HG03571 (cell line): ENCODE measurements around the gene C17orf114.

Source experiments
- ATAC-seq: cut with Tn5 transposase; IDR thresholded peaks from one replicate; pipeline ENCODE4 v1.9.1; 2021; ENCODE audit not compliant: unreplicated experiment

Gene C17orf114

DNA sequence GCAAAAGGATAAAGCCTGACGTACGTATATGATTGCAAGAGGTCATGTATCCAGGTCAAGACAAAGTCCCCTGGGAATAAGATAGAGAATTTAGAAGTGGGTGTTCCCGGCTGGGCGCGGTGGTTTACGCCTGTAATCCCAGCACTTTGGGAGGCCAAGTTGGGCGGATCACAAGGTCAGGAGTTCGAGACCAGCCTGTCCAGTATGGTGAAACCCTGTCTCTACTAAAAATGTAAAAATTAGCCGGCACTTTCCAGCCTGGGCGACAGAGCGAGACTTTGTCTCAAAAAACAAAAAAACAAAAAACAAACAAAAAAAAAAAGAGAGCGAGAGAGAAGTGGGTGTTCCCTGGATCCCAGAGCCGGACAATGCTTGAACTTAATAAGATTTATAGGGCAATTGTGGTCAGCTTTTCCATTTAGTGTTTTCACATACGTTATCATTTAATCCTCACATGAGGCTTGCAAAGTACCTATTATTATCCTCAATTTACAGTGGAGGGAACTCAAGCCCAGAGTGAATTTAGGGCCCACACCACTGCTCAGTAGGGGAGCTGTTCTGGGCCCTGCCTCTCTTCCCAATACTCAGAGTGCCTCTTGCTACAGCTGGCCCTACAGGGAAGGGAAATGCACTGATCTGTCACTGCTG, 13.8 kb downstream of the C17orf114 start:
- no peak for ATAC-seq

DNA sequence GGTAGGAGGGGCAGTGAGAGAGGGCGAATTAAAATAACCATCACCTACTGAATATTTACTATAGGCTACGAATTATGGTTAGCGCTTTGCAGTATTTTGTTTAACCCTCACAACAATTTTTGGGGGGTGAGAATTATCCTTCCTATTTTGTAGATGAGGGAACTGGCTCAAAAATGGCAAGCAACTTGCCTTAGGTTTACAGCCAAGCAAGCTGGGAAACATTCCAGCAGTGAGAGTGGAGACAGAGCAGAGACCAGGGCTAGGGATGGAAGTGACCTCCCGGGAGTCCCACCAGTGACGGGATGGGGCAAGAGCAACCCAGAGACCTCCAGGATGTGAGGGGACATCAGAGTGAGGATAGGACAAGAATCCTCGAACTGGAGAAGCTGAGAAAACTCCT, 15.6 kb downstream of the C17orf114 start:
- no peak for ATAC-seq

DNA sequence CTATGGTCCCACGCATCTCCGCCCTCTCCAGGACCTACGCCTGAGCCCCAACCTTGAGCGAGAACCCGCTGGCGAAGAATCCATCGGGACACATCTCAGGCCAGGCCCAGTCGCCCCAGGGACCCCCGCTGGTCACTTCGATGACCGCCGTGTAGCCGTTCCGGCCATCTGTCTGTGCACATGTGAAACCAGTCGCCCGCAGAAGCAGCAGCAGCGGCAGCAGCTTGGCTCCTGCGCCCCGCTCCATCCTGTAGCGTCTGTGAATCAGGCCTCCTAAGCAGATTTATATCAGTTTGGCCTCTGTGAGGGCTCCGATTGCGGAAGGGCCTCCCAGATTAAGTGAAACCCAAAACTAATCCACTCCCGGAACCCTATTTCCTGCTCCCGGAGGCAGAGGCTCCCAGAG, 16.0 kb downstream of the C17orf114 start, which contains the start of gene VMO1:
Gene VMO1 (minus strand): TSS at position 259 of the 406 bp plus-strand sequence. CDS start 12 bp downstream, at position 247.
- ATAC-seq = no peak

- ATAC-seq = no peak
These were observed 16.6 kb downstream of the C17orf114 start for GRCh38 chr17:4785311-4786105.

DNA sequence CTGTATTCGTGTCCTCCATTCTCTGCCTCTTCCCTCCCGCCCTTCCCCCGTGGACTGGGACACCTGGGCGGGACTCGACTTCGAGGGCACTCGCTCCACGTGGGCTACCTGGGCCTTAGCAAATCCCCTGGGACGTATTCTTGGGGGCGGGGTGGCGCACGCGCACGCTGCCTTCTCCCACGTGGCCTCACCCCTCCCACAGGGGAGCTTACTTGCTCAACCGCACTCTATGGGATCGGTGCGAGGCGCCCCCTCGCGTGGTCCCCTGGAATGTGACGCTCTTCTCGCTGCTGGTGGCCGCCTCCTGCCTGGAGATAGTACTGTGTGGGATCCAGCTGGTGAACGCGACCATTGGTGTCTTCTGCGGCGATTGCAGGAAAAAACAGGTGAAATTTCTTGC, 19.5 kb downstream of the C17orf114 start:
- no peak for ATAC-seq

DNA sequence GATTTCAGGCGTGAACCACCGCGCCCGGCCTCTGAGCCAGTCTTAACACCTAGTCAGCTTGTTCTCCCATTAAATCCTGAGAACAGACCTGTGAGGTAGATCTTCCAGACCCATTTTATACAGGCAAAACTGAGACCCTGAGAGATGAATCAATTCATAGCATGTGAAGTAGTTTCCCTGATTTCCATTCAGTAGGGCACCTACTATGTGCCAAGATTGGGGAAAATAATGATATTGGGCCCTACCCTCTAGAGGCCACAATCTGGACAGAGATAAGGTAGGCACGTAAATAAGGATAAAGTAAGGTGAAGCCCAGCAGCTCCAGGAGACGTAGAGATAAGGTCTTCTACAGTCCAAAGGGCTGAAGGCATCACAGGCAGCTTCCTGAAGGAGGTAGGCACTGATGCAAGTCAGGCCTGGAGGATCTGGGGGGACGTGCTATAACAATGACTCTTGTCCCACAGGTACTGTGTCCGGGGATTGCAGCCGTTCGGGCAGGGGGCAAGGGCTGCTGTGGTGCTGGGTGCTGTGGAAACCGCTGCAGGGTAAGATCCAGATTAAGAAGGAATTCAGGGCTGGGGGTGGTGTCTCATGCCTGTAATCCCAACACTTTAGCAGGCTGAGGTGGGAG, 21.7 kb downstream of the C17orf114 start:
- no peak for ATAC-seq

DNA sequence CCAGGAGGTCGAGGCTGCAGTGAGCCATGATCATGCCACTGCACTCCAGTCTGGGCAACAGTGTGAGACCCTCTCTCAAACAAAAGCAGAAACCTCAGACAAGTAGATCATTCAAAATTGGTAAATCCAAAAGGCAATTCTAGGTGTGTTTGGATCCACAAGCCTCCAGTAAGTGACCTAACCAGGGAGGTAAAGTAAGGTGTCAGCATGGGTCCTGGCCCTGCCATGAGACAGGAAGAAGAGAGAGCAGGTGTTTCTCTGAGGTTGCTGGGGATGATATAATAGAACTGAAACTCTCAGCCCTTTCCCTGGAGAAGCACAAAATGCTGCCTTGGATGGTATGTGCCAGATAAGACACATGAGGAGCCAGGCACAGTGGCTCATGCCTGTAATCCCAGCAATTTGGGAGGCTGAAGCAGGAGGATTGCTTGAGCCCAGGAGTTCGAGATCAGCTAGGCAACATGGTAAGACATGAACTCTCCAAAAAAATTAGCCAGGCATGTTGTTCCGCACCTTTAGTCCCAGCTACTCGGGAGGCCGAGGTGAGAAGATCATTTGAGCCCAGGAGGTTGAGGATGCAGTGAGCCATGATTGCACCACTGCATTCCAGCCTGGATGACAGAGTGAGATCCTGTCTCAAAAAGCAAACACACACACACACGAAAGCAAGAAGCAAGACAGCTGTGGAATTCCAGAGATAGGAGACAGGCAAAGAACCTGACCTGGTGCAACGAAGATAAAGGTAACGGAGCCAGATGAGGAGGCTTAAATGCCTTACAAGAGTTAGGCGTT, 24.0 kb downstream of the C17orf114 start:
- ATAC-seq = no peak

DNA sequence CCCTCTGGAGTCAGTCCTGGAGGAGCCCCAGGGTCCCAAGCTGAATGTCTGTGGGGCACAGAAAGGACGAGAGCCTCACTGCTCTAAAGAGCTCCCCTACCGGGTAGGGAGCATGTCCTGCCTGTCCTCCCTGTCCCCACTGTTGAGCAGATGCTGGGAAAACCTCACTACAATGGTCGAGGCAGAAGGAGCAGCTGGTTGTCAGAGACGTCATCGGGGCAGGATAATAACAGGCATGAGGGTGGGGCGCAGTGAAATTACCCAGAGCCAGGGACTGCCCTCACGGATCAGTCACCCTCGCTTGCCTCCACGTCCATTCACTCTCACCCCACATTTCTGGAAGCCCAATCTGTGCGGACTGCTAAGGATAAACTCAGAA, 29.9 kb downstream of the C17orf114 start:
- no peak for ATAC-seq

DNA sequence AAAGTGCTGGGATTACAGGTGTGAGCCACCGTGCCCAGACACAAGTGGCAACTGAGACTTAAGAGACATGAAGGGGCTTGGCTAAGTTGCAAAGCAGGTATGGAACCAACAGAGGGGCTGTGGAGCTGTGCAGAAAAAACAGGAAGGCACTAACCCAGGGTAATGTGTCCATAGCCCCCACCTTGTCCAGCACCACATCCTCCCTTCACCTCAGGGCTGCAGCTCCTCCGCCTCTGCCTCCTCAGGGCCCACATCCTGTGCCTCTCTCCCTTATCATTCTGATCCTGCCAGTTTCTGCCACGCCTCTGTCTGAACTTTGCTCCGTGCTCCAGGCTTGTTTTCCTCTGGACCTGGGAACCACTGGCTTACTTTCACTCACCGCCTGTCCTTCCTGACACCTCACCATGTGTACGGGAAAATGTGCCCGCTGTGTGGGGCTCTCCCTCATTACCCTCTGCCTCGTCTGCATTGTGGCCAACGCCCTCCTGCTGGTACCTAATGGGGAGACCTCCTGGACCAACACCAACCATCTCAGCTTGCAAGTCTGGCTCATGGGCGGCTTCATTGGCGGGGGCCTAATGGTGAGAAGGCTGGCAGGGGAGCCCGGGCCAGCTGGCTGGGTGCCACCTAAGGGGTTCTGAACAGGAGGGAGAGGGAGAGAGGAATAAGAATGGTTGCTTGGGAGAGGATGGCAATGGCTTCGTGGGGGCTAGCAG, 30.5 kb downstream of the C17orf114 start, which contains the start of gene TM4SF5:
Gene TM4SF5 (plus strand): TSS at position 368 of the 716 bp plus-strand sequence. CDS start 37 bp downstream, at position 405.
- ATAC-seq = no peak

- ATAC-seq = no peak
These were observed 32.5 kb downstream of the C17orf114 start for GRCh38 chr17:4769628-4770027.

DNA sequence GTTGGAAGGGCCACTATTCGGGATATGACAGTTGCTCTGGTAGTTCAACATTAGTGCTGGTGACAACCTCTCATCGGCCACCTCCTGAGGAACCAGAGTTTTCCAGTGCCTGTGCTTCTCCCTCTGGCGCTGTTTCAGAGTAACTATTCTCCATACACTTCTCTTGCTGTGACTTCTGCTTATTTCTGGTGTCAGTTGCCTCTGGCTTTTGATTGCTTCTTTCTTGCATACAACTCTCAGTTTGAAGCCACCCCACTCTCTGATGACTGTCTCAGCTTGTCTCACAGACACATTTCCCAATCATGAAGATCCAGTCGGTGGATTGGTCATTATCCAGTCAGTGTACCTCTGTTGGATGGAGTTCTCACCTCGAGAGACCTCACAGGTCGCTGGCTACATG, 33.8 kb downstream of the C17orf114 start:
- no peak for ATAC-seq

DNA sequence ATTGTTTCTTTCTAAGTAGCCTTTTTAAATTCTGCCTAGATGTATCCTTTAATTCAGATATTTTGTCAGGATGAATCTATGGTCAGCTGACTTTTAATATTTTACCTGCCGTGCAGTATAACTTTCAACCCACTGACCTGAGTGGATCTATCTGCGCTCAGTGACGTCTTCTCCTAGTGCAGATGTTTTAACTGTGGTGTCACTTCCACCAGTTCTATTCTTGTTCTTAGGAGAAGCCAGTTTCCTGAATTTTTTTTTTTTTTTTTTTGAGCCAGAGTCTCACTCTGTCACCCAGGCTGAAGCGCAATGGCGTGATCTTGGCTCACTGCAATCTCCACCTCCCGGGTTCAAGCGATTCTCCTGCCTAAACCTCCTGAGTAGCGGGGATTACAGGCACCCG, 35.4 kb downstream of the C17orf114 start:
- ATAC-seq = no peak

- ATAC-seq = no peak
These were observed 35.9 kb downstream of the C17orf114 start for GRCh38 chr17:4766201-4766600.

DNA sequence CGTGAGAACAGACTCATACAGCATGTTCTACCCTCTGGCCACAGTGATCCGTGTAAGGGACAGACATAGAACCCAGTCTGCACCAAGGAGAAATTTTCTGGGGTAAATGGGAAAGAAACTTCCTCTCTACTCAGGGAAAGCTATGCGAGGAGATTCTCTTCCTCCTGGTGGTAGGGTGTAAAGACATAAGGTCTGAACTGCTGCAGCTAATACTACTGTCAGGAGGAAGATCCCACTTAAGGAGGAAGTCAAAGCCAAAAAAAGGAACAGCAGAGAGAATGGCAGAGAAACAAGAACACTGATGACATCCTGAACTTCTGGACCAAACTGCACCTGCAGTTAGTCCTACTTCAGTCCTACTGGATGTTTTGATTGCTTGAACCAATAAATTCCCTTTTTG, 37.5 kb downstream of the C17orf114 start:
- ATAC-seq = no peak

GRCh38 chr17:4759776-4760236, 42.3 kb downstream of the C17orf114 start:
- no peak for ATAC-seq

DNA sequence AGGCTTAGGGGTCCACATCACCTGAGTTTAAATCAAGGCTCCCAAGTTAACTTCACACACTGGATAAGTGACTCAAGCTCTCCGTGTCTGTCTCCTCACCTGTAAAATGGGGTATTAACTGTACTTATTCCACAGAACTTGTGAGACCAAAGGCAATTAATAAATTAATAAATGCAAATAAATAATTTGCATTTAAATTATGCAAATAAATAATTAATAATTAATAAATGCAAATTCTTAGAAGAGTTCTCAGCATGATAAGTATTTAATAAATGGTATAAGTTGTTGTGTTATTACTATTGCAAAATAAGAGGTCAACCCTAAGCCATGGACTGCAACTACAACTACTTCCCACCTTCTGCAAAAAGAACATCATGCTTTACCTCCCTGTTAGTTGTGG, 48.7 kb downstream of the C17orf114 start:
- ATAC-seq = no peak

- no peak for ATAC-seq
These were observed 50.2 kb downstream of the C17orf114 start for GRCh38 chr17:4751932-4752331.
